Measurements from ENCODE around the gene MESP2. TPM values are rescaled to one million over a fixed set of nuclear protein-coding genes. Genes with fewer than 3 reads are reported as not detected.

Gene MESP2
- polyA plus RNA-seq, 3 donors: 0.67 TPM; not detected in 2

- H3K27me3 Mint-ChIP-seq (ENCODE audit: low read depth in 3 of 3): peaks cover 13 to 19% (median 16%) of the 10 kb centered on the region in 3 donors
- H3K4me1 Mint-ChIP-seq: peaks cover 8% of the 10 kb centered on the region
- H3K4me1 ChIP-seq (ENCODE audit: control insufficient read depth in 1 of 2, insufficient read depth in 2 of 2, low read length in 2 of 2): peaks cover 12 to 21% of the 10 kb centered on the region in 2 donors
- H3K27me3 ChIP-seq (ENCODE audit: control insufficient read depth in 2 of 2, insufficient read depth in 2 of 2, low read length in 2 of 2): peaks cover 0 to 12% of the 10 kb centered on the region in 2 donors
- no peak for TF ChIP-seq CTCF (IDR thresholded peaks at IDR 0.05)
- H4K20me1 ChIP-seq (ENCODE audit: insufficient read depth, low read length): no peaks in the 10 kb centered on the region
- no peaks in the 10 kb centered on the region for H3K9me3 ChIP-seq (replicated peaks in 1 of 2; ENCODE audit: control insufficient read depth in 1 of 2, insufficient read depth in 1 of 2, low read length in 2 of 2)
- H3K36me3 ChIP-seq (replicated peaks in 1 of 2; ENCODE audit: control insufficient read depth in 1 of 2, insufficient read depth in 2 of 2, low read length in 2 of 2): no peaks in the 10 kb centered on the region
- no peak overlapping the region for H2AFZ ChIP-seq (ENCODE audit: insufficient read depth, low read depth, low read length, poor library complexity, severe bottlenecking)
- DNase-seq: no peak
- H3K79me2 ChIP-seq (ENCODE audit: insufficient read depth, low read length): no peaks in the 10 kb centered on the region
- peak overlapping the region in 1 of 7 donors; percentile 13 for H3K27ac Mint-ChIP-seq
- H3K9me3 Mint-ChIP-seq: no peaks in the 10 kb centered on the region
- 89% methylated on average over 5 of the region's 8 CpGs for WGBS (ENCODE audit: insufficient coverage)
- intact Hi-C loops (cut with micrococcal nuclease): loop anchor here in 1 of 2 donors (5.0 kb wide), 1 partner anchor 318 kb away; no protein-coding TSS in a partner anchor
- peak overlapping the region in 1 of 2 donors; percentile 3 for H3K4me3 Mint-ChIP-seq
- H3K4me2 ChIP-seq (replicated peaks; ENCODE audit: extremely low read depth, low read length, poor library complexity, severe bottlenecking): no peak overlapping the region
- H3K36me3 Mint-ChIP-seq: peaks cover 0 to under 1% of the 10 kb centered on the region in 2 donors
- no peak overlapping the region for H3K27ac ChIP-seq (ENCODE audit: low read depth in 1 of 2, low read length in 2 of 2)
- H3K4me3 ChIP-seq (replicated peaks in 1 of 3; ENCODE audit: low read depth in 2 of 3, low read length in 3 of 3): no peak overlapping the region
- H3K9ac ChIP-seq (ENCODE audit: insufficient read depth, low read length, poor library complexity, severe bottlenecking): no peak overlapping the region
Measured at GRCh38 chr15:89754361-89755154, 21.6 kb upstream of the MESP2 start.

GRCh38 chr15:89755701-89756100 lies 20.4 kb upstream of the MESP2 start:
- Mint-ChIP-seq H3K36me3 (no peaks in the 10 kb centered on the region), H3K4me1 (peaks cover 11% of the 10 kb centered on the region), H3K27me3 (ENCODE audit: low read depth in 3 of 3) (peaks cover 8 to 12% (median 10%) of the 10 kb centered on the region in 3 donors), H3K27ac (peak overlapping the region in 1 of 7 donors; percentile 36), H3K9me3 (no peaks in the 10 kb centered on the region), H3K4me3 (no peak overlapping the region)
- H3K4me3 ChIP-seq (replicated peaks in 1 of 3; ENCODE audit: low read depth in 2 of 3, low read length in 3 of 3): no peak overlapping the region
- no peaks in the 10 kb centered on the region for H3K36me3 ChIP-seq (replicated peaks in 1 of 2; ENCODE audit: control insufficient read depth in 1 of 2, insufficient read depth in 2 of 2, low read length in 2 of 2)
- WGBS (ENCODE audit: insufficient coverage): no CpG with 5 or more reads among the region's 4 CpGs
- no peak overlapping the region for H2AFZ ChIP-seq (ENCODE audit: insufficient read depth, low read depth, low read length, poor library complexity, severe bottlenecking)
- H3K4me2 ChIP-seq (replicated peaks; ENCODE audit: extremely low read depth, low read length, poor library complexity, severe bottlenecking): no peak overlapping the region
- intact Hi-C loops (cut with micrococcal nuclease): no loop called here
- no peaks in the 10 kb centered on the region for H4K20me1 ChIP-seq (ENCODE audit: insufficient read depth, low read length)
- TF ChIP-seq CTCF (IDR thresholded peaks at IDR 0.05): no peak
- peaks cover 12 to 21% of the 10 kb centered on the region in 2 donors for H3K4me1 ChIP-seq (ENCODE audit: control insufficient read depth in 1 of 2, insufficient read depth in 2 of 2, low read length in 2 of 2)
- no peak overlapping the region for H3K27ac ChIP-seq (ENCODE audit: low read depth in 1 of 2, low read length in 2 of 2)
- H3K9me3 ChIP-seq (replicated peaks in 1 of 2; ENCODE audit: control insufficient read depth in 1 of 2, insufficient read depth in 1 of 2, low read length in 2 of 2): no peaks in the 10 kb centered on the region
- H3K27me3 ChIP-seq (ENCODE audit: control insufficient read depth in 2 of 2, insufficient read depth in 2 of 2, low read length in 2 of 2): peaks cover 0 to 5% of the 10 kb centered on the region in 2 donors
- no peak overlapping the region for H3K9ac ChIP-seq (ENCODE audit: insufficient read depth, low read length, poor library complexity, severe bottlenecking)
- H3K79me2 ChIP-seq (ENCODE audit: insufficient read depth, low read length): no peaks in the 10 kb centered on the region
- DNase-seq: no peak
